ENCODE data around the gene NUDT22. TPM values are rescaled to one million over a fixed set of nuclear protein-coding genes. Genes with fewer than 3 reads are reported as not detected.

The NUDT22 gene
- polyA plus RNA-seq, 1 donor from 2014 or later, result 47.3 TPM

DNA sequence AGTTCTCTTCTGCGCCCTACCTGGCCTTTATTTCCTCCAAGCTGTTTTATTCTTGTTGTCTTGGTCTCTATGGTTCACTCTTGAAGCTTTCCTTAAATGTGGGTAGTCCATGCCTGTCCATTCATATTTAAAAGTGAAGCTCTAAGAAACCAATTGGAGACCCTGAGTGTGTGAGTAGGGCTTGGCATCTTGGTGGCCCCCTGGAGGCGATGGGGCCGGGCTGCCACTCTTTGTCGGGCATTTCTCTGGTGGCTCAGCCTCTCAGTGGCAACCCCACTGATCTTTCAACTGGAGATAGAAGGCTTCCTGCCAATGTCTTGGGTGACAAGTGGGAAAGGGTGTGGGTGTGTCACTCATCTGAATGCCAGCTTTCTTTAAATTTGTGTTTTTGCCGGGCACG lies 9.2 kb upstream of the NUDT22 start:
- H3K9ac ChIP-seq (ENCODE audit: low read length), result no peak overlapping the region
- TF ChIP-seq EZH2 (IDR thresholded peaks at IDR 0.05; ENCODE audit: borderline replicate concordance, insufficient read depth, low read length, poor library complexity, severe bottlenecking), result no peak
- TF ChIP-seq RAD21 (conservative IDR thresholded peaks at IDR 0.05), result no peak
- H4K20me1 ChIP-seq (ENCODE audit: insufficient read depth), result no peaks in the 10 kb centered on the region
- H3K27ac ChIP-seq (ENCODE audit: low read length), result no peak overlapping the region
- H3K9me3 ChIP-seq (ENCODE audit: low read length), result no peaks in the 10 kb centered on the region
- no peak overlapping the region for H3K4me2 ChIP-seq (ENCODE audit: low read length)
- H3K4me3 ChIP-seq (ENCODE audit: low read length), result no peak overlapping the region
- H2AFZ ChIP-seq (ENCODE audit: low read depth, low read length), result no peak overlapping the region
- H3K27me3 ChIP-seq (ENCODE audit: insufficient read depth, low read depth, low read length), result no peaks in the 10 kb centered on the region
- H3K9me2 ChIP-seq (ENCODE audit: insufficient read depth, low read length), result no peaks in the 10 kb centered on the region
- H3K79me2 ChIP-seq (replicated peaks; ENCODE audit: insufficient read depth, low read length), result no peaks in the 10 kb centered on the region
- no peaks in the 10 kb centered on the region for H3K36me3 ChIP-seq (ENCODE audit: insufficient read depth, low read length)
- no peaks in the 10 kb centered on the region for H3F3A ChIP-seq (ENCODE audit: insufficient read depth, low read length, poor library complexity, severe bottlenecking)

- Histone ChIP-seq H3K36me3 (ENCODE audit: insufficient read depth, low read length) (no peaks in the 10 kb centered on the region), H3F3A (ENCODE audit: insufficient read depth, low read length, poor library complexity, severe bottlenecking) (no peaks in the 10 kb centered on the region), H3K9me3 (ENCODE audit: low read length) (no peaks in the 10 kb centered on the region), H2AFZ (ENCODE audit: low read depth, low read length) (no peak overlapping the region), H3K4me2 (ENCODE audit: low read length) (no peak overlapping the region), H3K9ac (ENCODE audit: low read length) (no peak overlapping the region), H3K27ac (ENCODE audit: low read length) (no peak overlapping the region), H3K27me3 (ENCODE audit: insufficient read depth, low read depth, low read length) (no peaks in the 10 kb centered on the region), H4K20me1 (ENCODE audit: insufficient read depth) (no peaks in the 10 kb centered on the region), H3K79me2 (replicated peaks; ENCODE audit: insufficient read depth, low read length) (no peaks in the 10 kb centered on the region), H3K9me2 (ENCODE audit: insufficient read depth, low read length) (no peaks in the 10 kb centered on the region), H3K4me3 (ENCODE audit: low read length) (no peak overlapping the region)
- TF ChIP-seq SMC3 (conservative IDR thresholded peaks at IDR 0.05; ENCODE audit: poor library complexity) (no peak), EP300 (conservative IDR thresholded peaks at IDR 0.05; ENCODE audit: poor library complexity, severe bottlenecking) (no peak), REST (IDR thresholded peaks at IDR 0.05; ENCODE audit: borderline replicate concordance) (no peak), POLR2AphosphoS5 (IDR thresholded peaks at IDR 0.05) (no peak), RAD21 (conservative IDR thresholded peaks at IDR 0.05) (no peak), TAF1 (IDR thresholded peaks at IDR 0.05; ENCODE audit: low read depth) (no peak), CTCF (IDR thresholded peaks at IDR 0.05; ENCODE audit: poor library complexity, severe bottlenecking) (no peak), MXI1 (conservative IDR thresholded peaks at IDR 0.05; ENCODE audit: poor library complexity, severe bottlenecking) (no peak), EZH2 (IDR thresholded peaks at IDR 0.05; ENCODE audit: borderline replicate concordance, insufficient read depth, low read length, poor library complexity, severe bottlenecking) (no peak)
These were observed 7.3 kb upstream of the NUDT22 start for GRCh38 chr11:64218628-64219353.

Data from neural cell (in vitro differentiated cells).